SU-DHL-6 (cell line): Measurements from ENCODE around the gene NPTX2.

Experiments used
- CTCF ChIP-seq: fragments of 200-600 bp; sonication (generic); IDR thresholded peaks from one replicate; pipeline ENCODE4 v1.5.1; 2017; ENCODE audit warnings: antibody characterized with exemption, mild to moderate bottlenecking, low read length, moderate library complexity; ENCODE audit not compliant: insufficient read depth, poor library complexity, severe bottlenecking
- EZH2phosphoT487 ChIP-seq: fragments of 200-600 bp; sonication (generic), shearing (Covaris generic); conservative IDR thresholded peaks from 2 replicates; pipeline ENCODE4 v1.6.1; 2018; ENCODE audit warnings: mild to moderate bottlenecking, antibody characterized with exemption, low read length, moderate library complexity, mixed read lengths

GRCh38 chr7:98678215-98678614 is 61.1 kb downstream of the NPTX2 start:
- TF ChIP-seq CTCF (no peak), EZH2phosphoT487 (no peak)
